HG03139 (cell line): ENCODE data around the gene USP13.

Experiments used
- ATAC-seq: cut with Tn5 transposase; IDR thresholded peaks from one replicate; pipeline ENCODE4 v1.9.1; 2021; ENCODE audit not compliant: unreplicated experiment

USP13 gene

GRCh38 chr3:179697736-179698332, 45.0 kb downstream of the USP13 start:
- ATAC-seq: no peak

DNA sequence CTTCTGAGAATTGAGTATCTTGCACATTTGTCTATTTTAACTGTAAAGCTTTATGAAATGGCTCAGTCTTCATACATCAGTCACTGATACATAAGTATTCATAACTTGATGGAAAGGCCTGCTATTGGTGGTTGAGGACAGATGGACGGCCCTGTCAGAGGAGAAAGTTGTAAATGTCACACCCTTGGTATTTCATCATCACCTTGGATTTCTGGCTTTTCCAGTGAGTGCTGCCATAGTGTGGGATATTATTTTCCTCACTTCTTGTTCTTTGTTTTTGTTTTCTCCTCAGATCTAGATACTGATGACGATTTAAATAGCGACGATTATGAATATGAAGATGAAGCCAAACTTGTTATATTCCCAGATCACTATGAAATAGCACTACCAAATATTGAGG, 47.9 kb downstream of the USP13 start:
- no peak for ATAC-seq

DNA sequence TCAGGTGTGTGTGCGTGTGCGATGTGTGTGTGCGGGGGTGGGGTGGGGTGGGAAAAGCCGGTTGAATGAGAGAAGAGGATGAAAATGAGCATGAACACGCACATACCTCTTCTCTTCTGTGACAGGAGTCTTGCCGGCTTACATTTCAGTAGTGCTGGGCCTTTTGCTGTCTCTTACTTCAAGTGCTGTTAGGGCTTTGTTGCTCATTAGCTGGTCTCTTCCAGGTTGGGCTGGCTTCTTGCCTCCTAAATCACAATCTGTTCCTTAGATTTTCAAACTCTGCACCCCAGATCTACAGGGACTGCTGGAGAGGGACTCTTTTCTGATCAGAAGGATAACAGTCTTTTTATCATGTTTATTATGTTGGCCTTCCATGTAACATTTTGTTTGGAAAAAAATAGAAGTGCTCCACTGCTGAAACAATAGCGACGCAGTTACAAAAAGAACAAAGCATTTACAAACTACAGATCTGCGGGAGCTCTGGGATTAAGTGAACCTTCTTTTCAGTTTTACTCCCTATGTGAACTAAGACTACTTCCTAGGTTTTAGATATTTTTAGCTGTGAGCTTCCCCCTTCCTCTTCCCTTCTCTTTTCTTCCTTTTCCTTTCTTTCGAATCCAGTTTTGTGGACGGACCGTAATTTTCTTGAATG, 48.5 kb downstream of the USP13 start:
- ATAC-seq: no peak

GRCh38 chr3:179702271-179702947, 49.6 kb downstream of the USP13 start:
- no peak for ATAC-seq

DNA sequence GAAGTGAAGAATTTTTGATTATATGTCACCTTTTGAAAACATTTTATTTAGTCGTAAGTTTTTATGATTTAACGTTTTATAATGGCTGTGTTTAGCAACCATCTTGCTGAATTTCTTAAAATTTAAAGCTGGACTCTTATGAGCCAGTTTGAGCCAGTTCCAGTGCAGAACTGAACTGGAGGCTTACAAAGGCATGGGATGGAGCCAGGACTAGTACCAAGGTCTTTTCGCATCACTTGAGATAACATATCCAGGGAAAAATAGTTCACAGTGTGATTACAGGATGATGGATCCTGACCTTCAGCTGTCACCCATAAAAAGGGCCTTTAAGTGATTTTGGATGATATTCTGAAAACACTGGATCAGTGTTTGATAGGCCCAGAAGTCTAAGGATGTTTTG, 51.0 kb downstream of the USP13 start:
- ATAC-seq: no peak

- ATAC-seq: no peak
Measured at GRCh38 chr3:179706233-179706632, 53.4 kb downstream of the USP13 start.

DNA sequence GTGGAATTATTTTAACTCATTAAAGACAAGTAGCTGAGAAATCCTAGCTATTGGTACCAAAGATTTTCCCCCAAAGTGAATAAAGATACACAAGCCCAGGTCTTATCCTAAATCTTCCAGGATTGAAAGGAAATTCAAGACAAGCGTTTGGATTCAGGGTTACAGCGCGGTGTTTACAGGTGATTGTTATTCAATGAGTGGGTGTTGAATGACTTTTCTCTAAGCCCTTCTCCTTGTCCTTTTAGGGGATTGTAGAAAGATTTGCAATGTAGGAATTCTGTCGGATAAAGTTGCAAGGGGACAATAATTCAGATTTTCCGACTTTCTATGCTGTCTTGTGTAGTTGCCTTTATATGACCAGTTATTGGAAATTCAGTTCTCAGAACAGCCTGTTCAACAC, 57.2 kb downstream of the USP13 start:
- no peak for ATAC-seq

GRCh38 chr3:179713643-179714090, 60.8 kb downstream of the USP13 start:
- ATAC-seq: no peak

GRCh38 chr3:179715582-179715981, 62.7 kb downstream of the USP13 start:
- ATAC-seq: no peak

DNA sequence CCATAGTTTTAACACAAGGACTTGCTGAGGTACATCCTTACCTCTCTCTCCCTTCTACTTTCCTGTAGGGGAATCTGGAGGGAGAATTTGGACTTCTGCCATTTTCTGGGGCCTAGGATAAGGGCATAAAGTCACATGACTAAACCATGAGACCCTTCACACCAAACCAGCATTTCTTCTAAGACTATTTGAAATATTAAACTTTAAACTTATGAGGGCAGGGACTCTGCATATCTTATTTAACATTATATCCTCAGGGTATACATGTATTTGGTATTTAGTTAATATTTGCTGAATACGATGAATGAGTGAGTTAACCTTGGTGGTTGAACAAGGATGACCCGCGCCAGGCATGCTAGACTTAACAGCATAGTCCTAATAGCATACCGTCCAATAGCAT, 63.4 kb downstream of the USP13 start:
- ATAC-seq: no peak

GRCh38 chr3:179716811-179717210, 64.0 kb downstream of the USP13 start:
- ATAC-seq: no peak

GRCh38 chr3:179717219-179717618, 64.4 kb downstream of the USP13 start:
- no peak for ATAC-seq

GRCh38 chr3:179719048-179719734, 66.4 kb downstream of the USP13 start:
- no peak for ATAC-seq

DNA sequence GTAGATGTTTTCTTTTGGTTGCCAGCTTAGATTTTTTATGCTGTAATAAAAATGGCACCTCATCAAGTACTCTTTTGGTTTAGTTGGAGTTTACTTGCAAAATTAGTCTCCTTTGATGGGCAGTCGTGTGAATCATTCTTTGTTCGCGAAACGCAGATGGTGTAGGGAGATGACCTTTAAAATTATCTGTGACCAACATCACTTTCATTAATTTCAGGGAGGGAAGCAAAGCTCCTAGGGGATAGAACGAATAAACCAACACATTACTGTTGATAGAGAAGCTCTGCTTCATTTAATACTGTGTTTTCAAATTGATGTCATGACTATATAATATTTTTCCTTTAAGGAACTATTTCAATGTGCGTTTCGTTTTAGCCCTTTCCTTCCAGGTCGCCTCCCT, 67.4 kb downstream of the USP13 start:
- ATAC-seq: no peak

DNA sequence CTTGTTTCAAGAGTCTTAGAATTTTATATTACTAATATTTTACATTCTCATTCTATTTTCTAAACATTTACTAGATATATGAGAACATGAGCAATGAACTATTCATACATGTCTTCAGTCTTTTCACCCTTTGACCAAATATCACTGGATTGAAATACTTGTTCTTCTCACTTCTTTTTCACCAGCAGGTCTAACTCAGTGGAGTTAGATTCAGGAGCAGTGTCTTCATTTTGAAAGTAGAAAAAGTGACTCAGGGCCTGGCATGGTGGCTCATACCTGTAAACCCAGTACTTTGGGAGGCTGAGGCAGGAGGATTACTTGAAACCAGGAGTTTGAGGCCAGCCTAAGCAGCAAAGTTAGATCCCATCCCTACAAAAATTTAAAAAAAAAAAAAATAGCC, 70.8 kb downstream of the USP13 start:
- ATAC-seq: no peak

- ATAC-seq: no peak
Measured at GRCh38 chr3:179726075-179726699, 73.3 kb downstream of the USP13 start.

DNA sequence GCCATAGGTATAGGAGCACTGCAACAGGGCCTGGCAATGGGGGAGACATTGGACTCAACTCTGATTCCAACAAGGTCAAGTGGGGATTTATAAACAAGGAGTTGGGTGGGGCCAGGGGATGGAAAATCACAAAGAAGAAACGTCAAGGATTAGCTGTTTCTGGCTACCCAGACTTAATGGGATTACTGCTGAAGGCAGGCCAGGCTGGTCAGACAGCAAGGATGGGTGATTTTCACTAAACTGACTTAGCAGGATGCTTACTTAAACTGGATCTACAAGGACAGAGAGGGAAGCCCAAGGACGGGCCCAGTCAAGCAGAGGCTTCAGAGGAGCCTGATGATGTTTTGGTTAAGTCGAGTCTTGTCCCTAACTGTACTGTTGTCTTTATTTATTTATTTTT, 76.2 kb downstream of the USP13 start:
- ATAC-seq: no peak

- no peak for ATAC-seq
Measured at GRCh38 chr3:179729981-179730380, 77.1 kb downstream of the USP13 start.

DNA sequence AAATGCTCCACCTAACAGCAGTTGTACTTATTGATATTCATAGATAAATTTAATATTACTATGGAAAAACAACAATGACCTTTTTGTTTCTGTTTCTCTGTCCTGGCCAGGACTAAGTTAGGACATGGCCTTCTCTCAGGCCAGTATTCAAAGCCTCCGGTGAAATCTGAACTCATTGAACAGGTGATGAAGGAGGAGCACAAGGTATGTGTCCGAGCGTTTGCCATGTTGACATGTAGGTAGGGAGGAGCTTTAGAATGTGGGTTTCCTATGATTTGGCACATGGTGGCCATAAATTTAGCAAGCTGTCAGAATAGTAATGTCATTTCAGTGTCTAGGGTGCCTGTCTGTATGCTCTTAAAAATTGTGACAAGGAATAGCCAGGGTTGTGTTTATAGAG, 77.7 kb downstream of the USP13 start:
- ATAC-seq: no peak

DNA sequence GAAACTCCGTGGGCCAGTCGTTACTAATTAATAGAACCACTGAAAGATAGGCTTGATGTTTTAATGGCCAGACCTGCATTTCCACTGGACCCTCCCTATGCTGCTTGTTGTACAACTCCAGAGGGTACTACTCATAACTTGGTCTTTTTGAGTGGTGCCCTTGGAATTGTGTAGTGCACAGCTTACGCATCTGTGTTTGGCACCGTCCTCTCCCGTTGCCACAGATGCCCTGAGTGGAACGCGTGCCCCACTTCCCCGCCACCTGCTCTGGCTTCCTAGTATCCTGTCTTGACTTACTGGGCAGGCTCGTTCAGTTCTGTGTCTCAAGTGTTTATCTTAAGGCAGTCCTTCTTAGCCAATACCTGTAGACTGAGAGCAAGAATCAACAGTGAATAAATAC, 78.7 kb downstream of the USP13 start:
- ATAC-seq: no peak

GRCh38 chr3:179732661-179733348, 80.0 kb downstream of the USP13 start:
- ATAC-seq: no peak
